Measurements from ENCODE around the gene PBX4.

DNA sequence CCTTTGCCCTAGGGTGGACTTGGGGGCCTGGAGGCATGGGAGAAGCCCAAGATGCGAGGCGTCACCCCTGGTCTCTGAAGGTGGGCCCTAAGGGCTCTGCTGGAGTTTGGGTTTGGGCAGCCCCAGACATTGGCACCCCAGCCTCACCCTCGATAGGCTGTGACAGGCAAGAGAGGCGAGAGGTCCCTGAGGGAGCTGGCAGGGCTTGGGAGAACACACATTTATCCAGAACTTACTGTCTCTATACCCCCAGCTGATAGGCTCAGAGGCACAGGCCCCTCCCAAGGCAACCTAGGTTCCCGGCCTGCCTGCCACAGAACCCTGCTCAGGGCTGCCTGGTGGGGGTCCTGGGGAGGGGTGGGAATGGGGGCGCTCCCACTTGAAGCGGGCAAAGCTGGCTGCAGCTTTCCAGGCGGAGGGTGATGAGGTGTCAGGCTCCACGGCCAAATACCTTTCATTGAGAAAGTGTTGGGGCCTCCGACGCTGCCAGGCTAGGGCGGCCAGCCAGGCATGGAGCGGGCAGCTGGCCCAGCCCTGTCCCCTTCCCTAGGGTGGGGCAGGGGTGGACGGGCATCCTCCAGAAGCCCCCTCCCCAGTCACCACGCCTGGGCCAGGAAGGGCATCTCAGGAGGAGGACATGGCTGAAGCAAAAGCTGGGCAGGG lies 70.7 kb downstream of the PBX4 start:
- TF ChIP-seq, protein P1, sequence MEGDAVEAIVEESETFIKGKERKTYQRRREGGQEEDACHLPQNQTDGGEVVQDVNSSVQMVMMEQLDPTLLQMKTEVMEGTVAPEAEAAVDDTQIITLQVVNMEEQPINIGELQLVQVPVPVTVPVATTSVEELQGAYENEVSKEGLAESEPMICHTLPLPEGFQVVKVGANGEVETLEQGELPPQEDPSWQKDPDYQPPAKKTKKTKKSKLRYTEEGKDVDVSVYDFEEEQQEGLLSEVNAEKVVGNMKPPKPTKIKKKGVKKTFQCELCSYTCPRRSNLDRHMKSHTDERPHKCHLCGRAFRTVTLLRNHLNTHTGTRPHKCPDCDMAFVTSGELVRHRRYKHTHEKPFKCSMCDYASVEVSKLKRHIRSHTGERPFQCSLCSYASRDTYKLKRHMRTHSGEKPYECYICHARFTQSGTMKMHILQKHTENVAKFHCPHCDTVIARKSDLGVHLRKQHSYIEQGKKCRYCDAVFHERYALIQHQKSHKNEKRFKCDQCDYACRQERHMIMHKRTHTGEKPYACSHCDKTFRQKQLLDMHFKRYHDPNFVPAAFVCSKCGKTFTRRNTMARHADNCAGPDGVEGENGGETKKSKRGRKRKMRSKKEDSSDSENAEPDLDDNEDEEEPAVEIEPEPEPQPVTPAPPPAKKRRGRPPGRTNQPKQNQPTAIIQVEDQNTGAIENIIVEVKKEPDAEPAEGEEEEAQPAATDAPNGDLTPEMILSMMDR (IDR thresholded peaks at IDR 0.05): no peak
- TF ChIP-seq ZFX (IDR thresholded peaks at IDR 0.05; ENCODE audit: borderline replicate concordance): no peak
